Panc1 (cell line): Measurements from ENCODE around the gene CCM2L. TPM values are rescaled to one million over a fixed set of nuclear protein-coding genes. Genes with fewer than 3 reads are reported as not detected.
A peak's percentile ranks its signal among the peaks of the same experiment; 100 is the strongest.

Experiments used
- ATAC-seq: fragments of 200-7000 bp; cut with Tn5 transposase; 2 replicates; pipeline ENCODE4 v1.9.1; 2020; ENCODE audit warnings: mild to moderate bottlenecking, moderate library complexity
- BruUV-seq: library from RNA; stranded (reverse); fragments of 400-500 nt; replicated peaks from 2 replicates; lab custom pipeline; 2021; lab: Mats Ljungman, UMichigan
- CTCF ChIA-PET: fragments of 300-600 bp; sonication (Branson Sonifier 250); formaldehyde crosslinking; loops from one replicate; lab custom pipeline; 2022; ENCODE audit warnings: antibody characterized with exemption; lab: Charles Lee
- POLR2A ChIA-PET: fragments of 300-600 bp; sonication (Branson Sonifier 250); formaldehyde crosslinking; loops from one replicate; lab custom pipeline; 2022; ENCODE audit warnings: antibody characterized with exemption; lab: Charles Lee
- DNase-seq: peaks from one replicate; pipeline ENCODE4 v3.0.0-alpha.2; 2010; ENCODE audit warnings: low read depth, low spot score
- H3K27ac ChIP-seq: 2 replicates; pipeline ENCODE4 v1.5.1; 2011; ENCODE audit warnings: mild to moderate bottlenecking, low read length, inconsistent platforms
- H3K27me3 ChIP-seq: fragments of 200-500 bp; sonication (Bioruptor generic); 2 replicates; pipeline ENCODE4 v1.6.0; 2014; ENCODE audit warnings: low read length, inconsistent platforms; ENCODE audit not compliant: control insufficient read depth, insufficient read depth
- H3K36me3 ChIP-seq: fragments of 200-500 bp; sonication (Bioruptor generic); 2 replicates; pipeline ENCODE4 v1.5.1; 2014; ENCODE audit warnings: inconsistent platforms, mild to moderate bottlenecking, low read length, moderate library complexity; ENCODE audit not compliant: control insufficient read depth, insufficient read depth
- H3K4me1 ChIP-seq: 2 replicates; pipeline ENCODE4 v1.5.1; 2011; ENCODE audit warnings: inconsistent platforms, mild to moderate bottlenecking, low read length, moderate library complexity; ENCODE audit not compliant: control insufficient read depth, insufficient read depth
- H3K4me3 ChIP-seq, 2 experiments: 2 replicates each; pipeline ENCODE4 v1.5.1; 2011 to 2012; ENCODE audit warnings: low read depth in 2 of 2, low read length in 2 of 2, mild to moderate bottlenecking in 2 of 2, inconsistent platforms in 1 of 2, moderate library complexity in 1 of 2
- H3K9me3 ChIP-seq: fragments of 200-500 bp; sonication (Bioruptor generic); 2 replicates; pipeline ENCODE4 v1.5.1; 2014; ENCODE audit warnings: low read depth, mild to moderate bottlenecking, inconsistent platforms, low read length, moderate library complexity; ENCODE audit not compliant: control insufficient read depth, insufficient read depth
- POLR2AphosphoS5 ChIP-seq: IDR thresholded peaks from 2 replicates; pipeline ENCODE4 v1.6.1; 2012; ENCODE audit warnings: mild to moderate bottlenecking, low read depth, low read length, moderate library complexity
- SIN3A ChIP-seq: IDR thresholded peaks from 2 replicates; pipeline ENCODE4 v1.6.1; 2012; ENCODE audit warnings: low read depth, mild to moderate bottlenecking, low read length, moderate library complexity, borderline replicate concordance; ENCODE audit not compliant: insufficient read depth
- TCF7L2 ChIP-seq: IDR thresholded peaks from 2 replicates; pipeline ENCODE4 v1.6.1; 2011; ENCODE audit warnings: mild to moderate bottlenecking, low read depth, low read length, inconsistent platforms
- in situ Hi-C: cut with HindIII; loops from 2 replicates; pipeline ENCODE4 v1.10.0; 2016; ENCODE audit warnings: low sequenced_read_pairs, low pct_unique_long_range_greater_than_20kb
- intact Hi-C: fragments of 100-400 bp; cut with micrococcal nuclease; formaldehyde crosslinking; loops from one replicate; pipeline ENCODE4 v1.10.0; 2022; ENCODE audit not compliant: unreplicated experiment
- total RNA-seq: library from RNA; stranded (reverse); gene quantifications from one replicate; pipeline ENCODE4 v1.2.1, GENCODE V29; 2021; ENCODE audit not compliant: unreplicated experiment
- TF ChIP-seq, protein P1 (sequence below): fragments of 450-650 bp; IDR thresholded peaks from 2 replicates; pipeline ENCODE4 v1.5.1; 2017; ENCODE audit warnings: mild to moderate bottlenecking
- TF ChIP-seq, protein P2 (sequence below), 2 experiments: IDR thresholded peaks; 2 replicates each; pipeline ENCODE4 v1.6.1; 2011 to 2012; ENCODE audit warnings: low read depth in 2 of 2, control low read depth in 1 of 2, low read length in 1 of 2, mild to moderate bottlenecking in 1 of 2, moderate library complexity in 1 of 2; ENCODE audit not compliant: insufficient read depth in 1 of 2

CCM2L gene
- total RNA-seq, 1 experiment from 2014 or later: 45.4 TPM

DNA sequence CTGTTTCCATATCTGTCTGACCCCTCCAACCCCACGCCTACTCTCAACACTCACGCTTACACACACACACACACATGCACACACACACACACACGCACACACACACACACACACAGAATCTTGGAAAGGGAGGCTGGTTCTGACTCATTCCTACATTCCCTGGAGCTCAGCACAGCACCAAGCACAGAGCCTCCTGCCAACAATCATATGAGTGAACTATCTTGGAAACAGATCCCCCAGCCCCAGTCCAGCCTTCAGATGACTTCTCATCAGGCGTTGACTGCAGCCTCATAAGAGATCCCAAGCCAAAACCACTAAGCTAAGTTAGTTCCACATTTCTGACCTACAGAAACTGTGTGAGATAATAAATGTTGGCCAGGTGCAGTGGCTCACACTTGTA, 27.7 kb downstream of the CCM2L start:
- Histone ChIP-seq H3K36me3 (no peaks in the 10 kb centered on the region), H3K9me3 (no peaks in the 10 kb centered on the region), H3K27ac (no peak overlapping the region), H3K4me1 (no peaks in the 10 kb centered on the region), H3K4me3 (no peak overlapping the region), H3K27me3 (no peaks in the 10 kb centered on the region)
- in situ Hi-C loops: no loop called here
- intact Hi-C loops: loop anchor here (5.0 kb wide), 2 partner anchors 34 to 54 kb away; no protein-coding TSS in a partner anchor
- CTCF ChIA-PET: interaction anchor here (0.9 to 1.3 kb wide), 2 partner anchors 185 to 215 kb away, joined by 4 to 8 read pairs; no protein-coding TSS in a partner anchor
- no peak for DNase-seq
- ATAC-seq: no peak
- POLR2A ChIA-PET: no interaction called here
- no peak for TF ChIP-seq SIN3A
- TF ChIP-seq TCF7L2: no peak
- TF ChIP-seq, protein P1, sequence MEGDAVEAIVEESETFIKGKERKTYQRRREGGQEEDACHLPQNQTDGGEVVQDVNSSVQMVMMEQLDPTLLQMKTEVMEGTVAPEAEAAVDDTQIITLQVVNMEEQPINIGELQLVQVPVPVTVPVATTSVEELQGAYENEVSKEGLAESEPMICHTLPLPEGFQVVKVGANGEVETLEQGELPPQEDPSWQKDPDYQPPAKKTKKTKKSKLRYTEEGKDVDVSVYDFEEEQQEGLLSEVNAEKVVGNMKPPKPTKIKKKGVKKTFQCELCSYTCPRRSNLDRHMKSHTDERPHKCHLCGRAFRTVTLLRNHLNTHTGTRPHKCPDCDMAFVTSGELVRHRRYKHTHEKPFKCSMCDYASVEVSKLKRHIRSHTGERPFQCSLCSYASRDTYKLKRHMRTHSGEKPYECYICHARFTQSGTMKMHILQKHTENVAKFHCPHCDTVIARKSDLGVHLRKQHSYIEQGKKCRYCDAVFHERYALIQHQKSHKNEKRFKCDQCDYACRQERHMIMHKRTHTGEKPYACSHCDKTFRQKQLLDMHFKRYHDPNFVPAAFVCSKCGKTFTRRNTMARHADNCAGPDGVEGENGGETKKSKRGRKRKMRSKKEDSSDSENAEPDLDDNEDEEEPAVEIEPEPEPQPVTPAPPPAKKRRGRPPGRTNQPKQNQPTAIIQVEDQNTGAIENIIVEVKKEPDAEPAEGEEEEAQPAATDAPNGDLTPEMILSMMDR: no peak
- no TSS peak for BruUV-seq

DNA sequence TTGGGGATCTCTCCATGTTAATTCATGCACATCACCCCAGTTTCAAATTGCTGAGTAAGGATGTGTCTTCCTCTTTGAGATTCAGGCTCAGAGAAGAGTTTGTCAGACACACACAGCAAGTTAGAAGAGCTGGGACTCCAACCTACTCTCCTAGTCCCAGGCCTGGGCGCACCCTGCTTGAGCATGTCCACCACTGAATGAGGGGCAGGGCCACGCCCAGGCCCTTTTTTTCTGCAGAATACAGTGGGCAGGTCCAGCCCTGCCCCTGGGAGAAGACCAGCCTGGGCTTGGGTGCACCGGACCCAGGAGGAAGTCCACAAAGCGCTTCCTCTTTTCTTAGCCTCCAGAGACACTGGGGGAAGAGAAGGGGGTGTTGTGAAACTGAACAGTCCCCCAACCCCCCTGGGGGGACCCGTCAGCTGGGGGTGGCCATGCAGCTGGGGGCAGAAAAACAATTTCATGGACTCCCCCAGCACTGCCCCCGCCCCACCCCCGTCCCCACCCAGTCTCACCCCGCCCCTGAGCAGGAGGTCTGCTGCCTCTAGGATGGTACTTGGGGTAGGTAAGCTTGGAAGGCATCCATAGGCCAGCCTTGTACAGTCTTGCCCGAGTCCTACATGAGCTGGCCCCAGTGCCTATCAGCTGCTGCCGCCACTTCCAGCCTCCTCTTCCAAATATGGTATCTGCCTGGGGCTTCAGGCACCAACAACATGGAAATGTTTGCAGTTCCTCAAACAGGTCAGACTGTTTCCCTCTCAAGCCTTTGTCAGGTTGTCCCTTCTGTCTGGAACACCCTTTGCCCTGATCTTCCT, 30.1 kb downstream of the CCM2L start:
- ATAC-seq (peak; percentile 52), DNase-seq (no peak)
- no TSS peak for BruUV-seq
- ChIA-PET CTCF (interaction anchor here (0.6 kb wide), 1 partner anchor 24 kb away, joined by 10 read pairs; no protein-coding TSS in a partner anchor), POLR2A (no interaction called here)
- TF ChIP-seq SIN3A: no peak
- TF ChIP-seq, protein P2, sequence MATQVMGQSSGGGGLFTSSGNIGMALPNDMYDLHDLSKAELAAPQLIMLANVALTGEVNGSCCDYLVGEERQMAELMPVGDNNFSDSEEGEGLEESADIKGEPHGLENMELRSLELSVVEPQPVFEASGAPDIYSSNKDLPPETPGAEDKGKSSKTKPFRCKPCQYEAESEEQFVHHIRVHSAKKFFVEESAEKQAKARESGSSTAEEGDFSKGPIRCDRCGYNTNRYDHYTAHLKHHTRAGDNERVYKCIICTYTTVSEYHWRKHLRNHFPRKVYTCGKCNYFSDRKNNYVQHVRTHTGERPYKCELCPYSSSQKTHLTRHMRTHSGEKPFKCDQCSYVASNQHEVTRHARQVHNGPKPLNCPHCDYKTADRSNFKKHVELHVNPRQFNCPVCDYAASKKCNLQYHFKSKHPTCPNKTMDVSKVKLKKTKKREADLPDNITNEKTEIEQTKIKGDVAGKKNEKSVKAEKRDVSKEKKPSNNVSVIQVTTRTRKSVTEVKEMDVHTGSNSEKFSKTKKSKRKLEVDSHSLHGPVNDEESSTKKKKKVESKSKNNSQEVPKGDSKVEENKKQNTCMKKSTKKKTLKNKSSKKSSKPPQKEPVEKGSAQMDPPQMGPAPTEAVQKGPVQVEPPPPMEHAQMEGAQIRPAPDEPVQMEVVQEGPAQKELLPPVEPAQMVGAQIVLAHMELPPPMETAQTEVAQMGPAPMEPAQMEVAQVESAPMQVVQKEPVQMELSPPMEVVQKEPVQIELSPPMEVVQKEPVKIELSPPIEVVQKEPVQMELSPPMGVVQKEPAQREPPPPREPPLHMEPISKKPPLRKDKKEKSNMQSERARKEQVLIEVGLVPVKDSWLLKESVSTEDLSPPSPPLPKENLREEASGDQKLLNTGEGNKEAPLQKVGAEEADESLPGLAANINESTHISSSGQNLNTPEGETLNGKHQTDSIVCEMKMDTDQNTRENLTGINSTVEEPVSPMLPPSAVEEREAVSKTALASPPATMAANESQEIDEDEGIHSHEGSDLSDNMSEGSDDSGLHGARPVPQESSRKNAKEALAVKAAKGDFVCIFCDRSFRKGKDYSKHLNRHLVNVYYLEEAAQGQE (IDR thresholded peaks at IDR 0.05; ENCODE audit: insufficient read depth in 1 of 2, low read depth in 2 of 2, low read length in 1 of 2): no peak
- TF ChIP-seq TCF7L2: no peak
- no peak for TF ChIP-seq POLR2AphosphoS5
- TF ChIP-seq, protein P1: no peak
- H3K9me3 ChIP-seq: no peaks in the 10 kb centered on the region
- no peaks in the 10 kb centered on the region for H3K4me1 ChIP-seq
- in situ Hi-C loops: loop anchor here (5.0 to 10.0 kb wide), 3 partner anchors 68 to 174 kb away; no protein-coding TSS in a partner anchor
- intact Hi-C loops: no loop called here
- H3K36me3 ChIP-seq: no peaks in the 10 kb centered on the region
- peaks cover 2% of the 10 kb centered on the region; the same call in 1 of the 2 replicates for H3K27me3 ChIP-seq
- H3K4me3 ChIP-seq: no peak overlapping the region
- H3K27ac ChIP-seq: no peak overlapping the region
